ENCODE results near the gene DESI2. TPM values are rescaled to one million over a fixed set of nuclear protein-coding genes. Genes with fewer than 3 reads are reported as not detected.

The DESI2 gene
- total and polyA plus RNA-seq, 4 donors = 5.7 to 14.6 (median 11.7) TPM

DNA sequence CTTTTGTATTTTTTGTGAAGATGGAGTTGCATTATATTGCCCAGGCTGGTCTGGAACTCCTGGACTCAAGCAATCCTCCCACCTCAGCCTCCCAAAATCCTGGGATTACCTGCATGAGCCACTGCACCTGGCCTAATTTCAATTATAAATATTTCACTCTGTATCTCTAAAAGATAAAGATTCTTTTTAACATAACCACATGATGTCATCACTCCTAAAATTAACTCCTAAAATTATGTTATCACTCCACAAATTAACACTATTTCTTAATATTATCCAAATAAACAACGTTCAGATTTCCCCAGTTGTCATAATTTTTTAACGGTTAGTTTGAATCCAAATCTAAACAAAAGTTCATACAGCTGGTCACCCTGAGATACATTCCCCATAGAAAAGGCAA lies 43.0 kb downstream of the DESI2 start:
- no peak for TF ChIP-seq EGR1 (IDR thresholded peaks at IDR 0.05; ENCODE audit: low read depth in 2 of 2)
- TF ChIP-seq YY1 (IDR thresholded peaks at IDR 0.05) = no peak
- no peak for TF ChIP-seq SP1 (IDR thresholded peaks at IDR 0.05)
- TF ChIP-seq FOXA1 (IDR thresholded peaks at IDR 0.05) = no peak
- no peak for TF ChIP-seq FOXA2 (IDR thresholded peaks at IDR 0.05)
- TF ChIP-seq GABPA (IDR thresholded peaks at IDR 0.05 in 1 of 2, conservative IDR thresholded peaks at IDR 0.05 in 1 of 2) = no peak
- TF ChIP-seq, protein P1, sequence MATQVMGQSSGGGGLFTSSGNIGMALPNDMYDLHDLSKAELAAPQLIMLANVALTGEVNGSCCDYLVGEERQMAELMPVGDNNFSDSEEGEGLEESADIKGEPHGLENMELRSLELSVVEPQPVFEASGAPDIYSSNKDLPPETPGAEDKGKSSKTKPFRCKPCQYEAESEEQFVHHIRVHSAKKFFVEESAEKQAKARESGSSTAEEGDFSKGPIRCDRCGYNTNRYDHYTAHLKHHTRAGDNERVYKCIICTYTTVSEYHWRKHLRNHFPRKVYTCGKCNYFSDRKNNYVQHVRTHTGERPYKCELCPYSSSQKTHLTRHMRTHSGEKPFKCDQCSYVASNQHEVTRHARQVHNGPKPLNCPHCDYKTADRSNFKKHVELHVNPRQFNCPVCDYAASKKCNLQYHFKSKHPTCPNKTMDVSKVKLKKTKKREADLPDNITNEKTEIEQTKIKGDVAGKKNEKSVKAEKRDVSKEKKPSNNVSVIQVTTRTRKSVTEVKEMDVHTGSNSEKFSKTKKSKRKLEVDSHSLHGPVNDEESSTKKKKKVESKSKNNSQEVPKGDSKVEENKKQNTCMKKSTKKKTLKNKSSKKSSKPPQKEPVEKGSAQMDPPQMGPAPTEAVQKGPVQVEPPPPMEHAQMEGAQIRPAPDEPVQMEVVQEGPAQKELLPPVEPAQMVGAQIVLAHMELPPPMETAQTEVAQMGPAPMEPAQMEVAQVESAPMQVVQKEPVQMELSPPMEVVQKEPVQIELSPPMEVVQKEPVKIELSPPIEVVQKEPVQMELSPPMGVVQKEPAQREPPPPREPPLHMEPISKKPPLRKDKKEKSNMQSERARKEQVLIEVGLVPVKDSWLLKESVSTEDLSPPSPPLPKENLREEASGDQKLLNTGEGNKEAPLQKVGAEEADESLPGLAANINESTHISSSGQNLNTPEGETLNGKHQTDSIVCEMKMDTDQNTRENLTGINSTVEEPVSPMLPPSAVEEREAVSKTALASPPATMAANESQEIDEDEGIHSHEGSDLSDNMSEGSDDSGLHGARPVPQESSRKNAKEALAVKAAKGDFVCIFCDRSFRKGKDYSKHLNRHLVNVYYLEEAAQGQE (IDR thresholded peaks at IDR 0.05) = no peak
- TF ChIP-seq, protein P2, sequence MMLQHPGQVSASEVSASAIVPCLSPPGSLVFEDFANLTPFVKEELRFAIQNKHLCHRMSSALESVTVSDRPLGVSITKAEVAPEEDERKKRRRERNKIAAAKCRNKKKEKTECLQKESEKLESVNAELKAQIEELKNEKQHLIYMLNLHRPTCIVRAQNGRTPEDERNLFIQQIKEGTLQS (IDR thresholded peaks at IDR 0.05) = no peak
- TF ChIP-seq HNF4G (IDR thresholded peaks at IDR 0.05) = no peak
- no peak for TF ChIP-seq RXRA (IDR thresholded peaks at IDR 0.05)
- Histone ChIP-seq H3K4me3 (ENCODE audit: low read depth in 1 of 3, low read length in 3 of 3) (no peak overlapping the region), H3K9me3 (ENCODE audit: control insufficient read depth in 4 of 4, low read length in 3 of 4) (no peaks in the 10 kb centered on the region), H3K4me1 (ENCODE audit: control insufficient read depth in 4 of 4, insufficient read depth in 4 of 4, low read length in 3 of 4) (no peaks in the 10 kb centered on the region), H3K27me3 (ENCODE audit: control insufficient read depth in 4 of 4, insufficient read depth in 4 of 4, low read length in 3 of 4) (no peaks in the 10 kb centered on the region), H3K36me3 (ENCODE audit: control insufficient read depth in 4 of 4, insufficient read depth in 3 of 4, low read depth in 1 of 4, low read length in 3 of 4) (peaks cover 4 to 21% (median 19%) of the 10 kb centered on the region in 4 donors), H3K9ac (ENCODE audit: low read depth in 1 of 2, low read length in 2 of 2) (no peak overlapping the region), H3K27ac (ENCODE audit: low read depth in 1 of 2, low read length in 2 of 2) (no peak overlapping the region)
- WGBS = 94% methylated on average over 2 of the region's 2 CpGs
- DNase-seq (ENCODE audit: low spot score) = no peak

DNA sequence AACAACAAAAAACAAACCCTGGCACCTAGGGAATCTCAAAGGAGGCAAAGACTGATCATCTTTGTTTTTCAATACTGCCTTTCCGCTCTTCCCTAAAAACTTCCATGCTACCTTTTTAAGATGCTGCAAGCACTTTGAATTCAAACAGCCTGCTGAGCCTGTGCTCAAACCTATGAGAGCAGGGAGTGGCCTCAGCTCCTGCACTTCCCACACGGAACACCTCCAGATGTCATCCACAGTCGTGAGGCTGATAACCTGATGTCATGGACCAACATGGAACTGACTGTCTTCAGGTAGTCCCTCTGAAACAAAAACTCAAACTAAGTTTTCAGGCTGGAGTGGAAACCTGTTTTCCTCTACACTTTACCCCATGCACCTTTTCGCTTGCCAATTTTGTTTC lies 46.8 kb downstream of the DESI2 start:
- Histone ChIP-seq H3K4me1 (ENCODE audit: control insufficient read depth in 4 of 4, insufficient read depth in 4 of 4, low read length in 3 of 4) (no peaks in the 10 kb centered on the region), H3K9ac (ENCODE audit: low read depth in 1 of 2, low read length in 2 of 2) (no peak overlapping the region), H3K4me3 (ENCODE audit: low read depth in 1 of 3, low read length in 3 of 3) (no peak overlapping the region), H3K9me3 (ENCODE audit: control insufficient read depth in 4 of 4, low read length in 3 of 4) (no peaks in the 10 kb centered on the region), H3K27me3 (ENCODE audit: control insufficient read depth in 4 of 4, insufficient read depth in 4 of 4, low read length in 3 of 4) (no peaks in the 10 kb centered on the region), H3K27ac (ENCODE audit: low read depth in 1 of 2, low read length in 2 of 2) (no peak overlapping the region), H3K36me3 (ENCODE audit: control insufficient read depth in 4 of 4, insufficient read depth in 3 of 4, low read depth in 1 of 4, low read length in 3 of 4) (peaks cover 3 to 11% (median 8%) of the 10 kb centered on the region in 4 donors)
- no peak for DNase-seq (ENCODE audit: low spot score)
- TF ChIP-seq SP1 (IDR thresholded peaks at IDR 0.05) (no peak), GABPA (IDR thresholded peaks at IDR 0.05 in 1 of 2, conservative IDR thresholded peaks at IDR 0.05 in 1 of 2) (no peak), RAD21 (IDR thresholded peaks at IDR 0.05) (no peak), FOXA1 (IDR thresholded peaks at IDR 0.05) (no peak), EGR1 (IDR thresholded peaks at IDR 0.05; ENCODE audit: low read depth in 2 of 2) (no peak), HNF4G (IDR thresholded peaks at IDR 0.05) (no peak), RXRA (IDR thresholded peaks at IDR 0.05) (no peak), NR2F2 (IDR thresholded peaks at IDR 0.05) (no peak), TAF1 (conservative IDR thresholded peaks at IDR 0.05) (no peak)
- TF ChIP-seq, protein P3, sequence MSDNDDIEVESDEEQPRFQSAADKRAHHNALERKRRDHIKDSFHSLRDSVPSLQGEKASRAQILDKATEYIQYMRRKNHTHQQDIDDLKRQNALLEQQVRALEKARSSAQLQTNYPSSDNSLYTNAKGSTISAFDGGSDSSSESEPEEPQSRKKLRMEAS (IDR thresholded peaks at IDR 0.05) = no peak
- TF ChIP-seq, protein P2 (IDR thresholded peaks at IDR 0.05) = no peak
- TF ChIP-seq, protein P4, sequence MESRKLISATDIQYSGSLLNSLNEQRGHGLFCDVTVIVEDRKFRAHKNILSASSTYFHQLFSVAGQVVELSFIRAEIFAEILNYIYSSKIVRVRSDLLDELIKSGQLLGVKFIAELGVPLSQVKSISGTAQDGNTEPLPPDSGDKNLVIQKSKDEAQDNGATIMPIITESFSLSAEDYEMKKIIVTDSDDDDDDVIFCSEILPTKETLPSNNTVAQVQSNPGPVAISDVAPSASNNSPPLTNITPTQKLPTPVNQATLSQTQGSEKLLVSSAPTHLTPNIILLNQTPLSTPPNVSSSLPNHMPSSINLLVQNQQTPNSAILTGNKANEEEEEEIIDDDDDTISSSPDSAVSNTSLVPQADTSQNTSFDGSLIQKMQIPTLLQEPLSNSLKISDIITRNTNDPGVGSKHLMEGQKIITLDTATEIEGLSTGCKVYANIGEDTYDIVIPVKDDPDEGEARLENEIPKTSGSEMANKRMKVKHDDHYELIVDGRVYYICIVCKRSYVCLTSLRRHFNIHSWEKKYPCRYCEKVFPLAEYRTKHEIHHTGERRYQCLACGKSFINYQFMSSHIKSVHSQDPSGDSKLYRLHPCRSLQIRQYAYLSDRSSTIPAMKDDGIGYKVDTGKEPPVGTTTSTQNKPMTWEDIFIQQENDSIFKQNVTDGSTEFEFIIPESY (IDR thresholded peaks at IDR 0.05) = no peak
- TF ChIP-seq, protein P5, sequence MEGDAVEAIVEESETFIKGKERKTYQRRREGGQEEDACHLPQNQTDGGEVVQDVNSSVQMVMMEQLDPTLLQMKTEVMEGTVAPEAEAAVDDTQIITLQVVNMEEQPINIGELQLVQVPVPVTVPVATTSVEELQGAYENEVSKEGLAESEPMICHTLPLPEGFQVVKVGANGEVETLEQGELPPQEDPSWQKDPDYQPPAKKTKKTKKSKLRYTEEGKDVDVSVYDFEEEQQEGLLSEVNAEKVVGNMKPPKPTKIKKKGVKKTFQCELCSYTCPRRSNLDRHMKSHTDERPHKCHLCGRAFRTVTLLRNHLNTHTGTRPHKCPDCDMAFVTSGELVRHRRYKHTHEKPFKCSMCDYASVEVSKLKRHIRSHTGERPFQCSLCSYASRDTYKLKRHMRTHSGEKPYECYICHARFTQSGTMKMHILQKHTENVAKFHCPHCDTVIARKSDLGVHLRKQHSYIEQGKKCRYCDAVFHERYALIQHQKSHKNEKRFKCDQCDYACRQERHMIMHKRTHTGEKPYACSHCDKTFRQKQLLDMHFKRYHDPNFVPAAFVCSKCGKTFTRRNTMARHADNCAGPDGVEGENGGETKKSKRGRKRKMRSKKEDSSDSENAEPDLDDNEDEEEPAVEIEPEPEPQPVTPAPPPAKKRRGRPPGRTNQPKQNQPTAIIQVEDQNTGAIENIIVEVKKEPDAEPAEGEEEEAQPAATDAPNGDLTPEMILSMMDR (IDR thresholded peaks at IDR 0.05; ENCODE audit: low read depth, low read length, missing input control) = no peak
- TF ChIP-seq, protein P1 (IDR thresholded peaks at IDR 0.05) = no peak
- WGBS = 98% methylated on average over 4 of the region's 4 CpGs

Data from liver (tissue), 9 donors.